OCI-LY1 (cell line): ENCODE measurements around the gene ZBTB20.

ENCODE experiments used
- H2AFZ ChIP-seq: fragments of 200-600 bp; sonication (generic), shearing (Covaris generic); 2 replicates; pipeline ENCODE4 v1.6.0; 2014; ENCODE audit warnings: antibody characterized with exemption, mild to moderate bottlenecking, low read length
- H3F3A ChIP-seq: fragments of 200-600 bp; sonication (generic), shearing (Covaris generic); 2 replicates; pipeline ENCODE4 v1.6.0; 2014; ENCODE audit warnings: mild to moderate bottlenecking, antibody characterized with exemption, low read length, moderate library complexity; ENCODE audit not compliant: insufficient read depth
- H3K27ac ChIP-seq: fragments of 200-600 bp; sonication (generic); 2 replicates; pipeline ENCODE4 v1.5.1; 2014; ENCODE audit warnings: low read length, mixed run types, mild to moderate bottlenecking, low read depth; ENCODE audit not compliant: poor library complexity, severe bottlenecking
- H3K27me3 ChIP-seq: fragments of 200-600 bp; sonication (generic); 2 replicates; pipeline ENCODE4 v1.6.0; 2014; ENCODE audit warnings: antibody characterized with exemption, mild to moderate bottlenecking, low read length, moderate library complexity; ENCODE audit not compliant: insufficient read depth
- H3K36me3 ChIP-seq: fragments of 200-600 bp; sonication (generic); 2 replicates; pipeline ENCODE4 v1.6.1; 2014; ENCODE audit warnings: mild to moderate bottlenecking, antibody characterized with exemption, low read length, moderate library complexity, mixed read lengths; ENCODE audit not compliant: insufficient read depth
- H3K4me1 ChIP-seq: fragments of 200-600 bp; sonication (generic); 2 replicates; pipeline ENCODE4 v1.5.1; 2014; ENCODE audit warnings: mild to moderate bottlenecking, low read length, moderate library complexity; ENCODE audit not compliant: insufficient read depth, severe bottlenecking
- H3K4me2 ChIP-seq: fragments of 200-600 bp; sonication (generic), shearing (Covaris generic); 2 replicates; pipeline ENCODE4 v1.6.1; 2014; ENCODE audit warnings: low read length
- H3K4me3 ChIP-seq: fragments of 200-600 bp; sonication (generic); 2 replicates; pipeline ENCODE4 v1.5.1; 2014; ENCODE audit warnings: low read length, low read depth, mild to moderate bottlenecking, mixed read lengths; ENCODE audit not compliant: poor library complexity, severe bottlenecking
- H3K79me2 ChIP-seq: fragments of 200-600 bp; shearing (Covaris generic); 2 replicates; pipeline ENCODE4 v1.6.1; 2016; ENCODE audit warnings: mixed run types, low read length, mixed read lengths; ENCODE audit not compliant: insufficient read depth
- H3K9ac ChIP-seq: fragments of 200-600 bp; sonication (generic), shearing (Covaris generic); 2 replicates; pipeline ENCODE4 v1.6.1; 2014; ENCODE audit warnings: mild to moderate bottlenecking, low read length, mixed read lengths
- H3K9me2 ChIP-seq: fragments of 200-600 bp; sonication (generic), shearing (Covaris generic); 2 replicates; pipeline ENCODE4 v1.6.1; 2014; ENCODE audit warnings: low read depth, mild to moderate bottlenecking, low read length, mixed read lengths
- H3K9me3 ChIP-seq: fragments of 200-600 bp; shearing (Covaris generic); 2 replicates; pipeline ENCODE4 v1.6.1; 2014; ENCODE audit warnings: low read length, mixed read lengths
- H4K20me1 ChIP-seq: fragments of 200-600 bp; sonication (generic), shearing (Covaris generic); 2 replicates; pipeline ENCODE4 v1.6.0; 2016; ENCODE audit warnings: mild to moderate bottlenecking, low read length; ENCODE audit not compliant: insufficient read depth
- CTCF ChIP-seq: fragments of 200-600 bp; sonication (generic), shearing (Covaris generic); IDR thresholded peaks from 2 replicates; pipeline ENCODE4 v1.5.1; 2017; ENCODE audit warnings: mild to moderate bottlenecking, antibody characterized with exemption, low read length, moderate library complexity, mixed read lengths
- EZH2 ChIP-seq: fragments of 200-600 bp; sonication (generic), shearing (Covaris generic); IDR thresholded peaks from 2 replicates; pipeline ENCODE4 v1.8.0; 2017; ENCODE audit warnings: borderline replicate concordance, mixed run types, mild to moderate bottlenecking, antibody characterized with exemption, low read length, moderate library complexity, mixed read lengths

Gene ZBTB20

GRCh38 chr3:114411811-114412803 lies 735.0 kb downstream of the ZBTB20 start:
- Histone ChIP-seq H3K79me2 (no peaks in the 10 kb centered on the region), H3K4me2 (no peak overlapping the region), H3K27me3 (no peaks in the 10 kb centered on the region), H3K27ac (no peak overlapping the region), H3K9me2 (no peaks in the 10 kb centered on the region), H4K20me1 (no peaks in the 10 kb centered on the region), H3K9ac (no peak overlapping the region), H3K4me3 (no peak overlapping the region), H3K4me1 (no peaks in the 10 kb centered on the region), H3F3A (no peaks in the 10 kb centered on the region), H2AFZ (no peak overlapping the region), H3K9me3 (no peaks in the 10 kb centered on the region), H3K36me3 (no peaks in the 10 kb centered on the region)
- TF ChIP-seq CTCF: no peak
- TF ChIP-seq EZH2: no peak

DNA sequence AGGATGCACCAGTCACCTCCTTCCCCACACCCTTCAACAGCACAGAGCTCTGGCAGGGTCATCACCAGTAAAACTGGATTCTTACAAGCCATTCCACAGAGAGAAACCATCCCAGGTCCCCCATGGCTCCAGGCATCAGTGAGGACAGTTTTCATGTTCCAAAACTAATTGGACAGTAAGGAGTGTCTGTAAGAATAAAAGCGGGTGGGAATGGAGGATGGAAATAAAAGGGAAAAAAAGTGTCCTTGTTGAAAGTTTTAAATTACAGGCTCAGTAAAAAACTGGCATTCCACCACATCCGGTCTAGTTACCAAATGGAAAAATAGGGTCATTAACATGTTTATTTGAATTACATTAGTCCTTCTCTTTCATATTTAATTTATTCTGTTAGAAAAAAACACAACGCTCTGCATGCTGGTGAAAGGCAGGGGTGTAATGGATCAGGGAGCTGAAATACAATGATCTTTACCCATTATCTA lies 735.9 kb downstream of the ZBTB20 start:
- Histone ChIP-seq H3F3A (no peaks in the 10 kb centered on the region), H3K79me2 (no peaks in the 10 kb centered on the region), H3K9ac (no peak overlapping the region), H3K4me2 (no peak overlapping the region), H2AFZ (no peak overlapping the region), H3K9me3 (no peaks in the 10 kb centered on the region), H3K9me2 (no peaks in the 10 kb centered on the region), H3K4me3 (no peak overlapping the region), H3K27ac (no peak overlapping the region), H3K36me3 (no peaks in the 10 kb centered on the region), H3K27me3 (no peaks in the 10 kb centered on the region), H4K20me1 (no peaks in the 10 kb centered on the region), H3K4me1 (no peaks in the 10 kb centered on the region)
- TF ChIP-seq EZH2 (no peak), CTCF (no peak)

DNA sequence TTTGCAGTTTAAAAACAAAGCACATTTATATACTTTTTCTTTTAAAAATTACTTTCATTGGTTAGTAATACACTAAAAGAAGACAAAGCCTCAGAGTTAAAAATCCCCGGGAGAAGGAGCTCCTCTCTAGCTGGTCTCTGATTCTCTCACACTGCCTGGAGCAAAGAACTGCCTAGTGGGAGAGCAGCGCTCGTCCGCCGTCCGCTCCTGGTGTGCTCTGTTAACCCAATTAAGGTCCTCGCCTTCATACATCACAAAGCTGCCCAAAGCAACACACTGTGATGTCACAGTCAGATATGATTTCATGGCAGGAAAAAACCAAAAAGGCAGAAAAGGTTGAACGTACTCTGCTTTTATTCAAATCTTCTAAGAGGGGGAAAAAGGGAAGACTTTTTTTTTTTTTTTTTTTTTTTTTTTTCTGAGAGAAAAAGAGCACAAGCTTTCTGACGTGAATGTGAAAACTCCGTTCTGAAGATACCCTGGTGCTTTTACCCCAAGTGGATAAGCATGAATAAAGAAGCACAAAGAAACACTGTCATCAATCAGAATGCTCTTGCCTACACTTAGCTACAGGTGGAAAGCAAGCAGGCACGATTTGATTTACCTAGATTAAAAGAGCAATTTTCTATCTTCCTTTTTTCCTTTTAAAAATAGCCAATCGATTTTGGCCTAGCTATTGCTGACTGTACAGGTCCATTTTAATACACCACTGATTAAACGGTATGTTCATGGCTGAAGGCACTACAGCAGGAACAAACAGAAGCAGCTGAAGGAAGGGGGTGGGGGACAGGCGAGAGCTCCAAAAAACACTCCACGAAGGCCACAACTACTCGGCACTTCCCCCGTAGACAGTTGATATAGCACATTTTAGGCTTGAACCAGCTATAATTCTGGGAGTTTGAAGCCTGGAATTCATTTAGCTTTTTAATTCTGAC lies 738.1 kb downstream of the ZBTB20 start:
- H2AFZ ChIP-seq: no peak overlapping the region
- TF ChIP-seq EZH2 (no peak), CTCF (no peak)

More for the DNA sequence above, 738.1 kb downstream of the ZBTB20 start:
- H3K36me3 ChIP-seq: no peaks in the 10 kb centered on the region
- H3K4me1 ChIP-seq: no peaks in the 10 kb centered on the region
- no peaks in the 10 kb centered on the region for H3F3A ChIP-seq
- no peaks in the 10 kb centered on the region for H3K9me2 ChIP-seq
- no peak overlapping the region for H3K27ac ChIP-seq
- no peaks in the 10 kb centered on the region for H3K79me2 ChIP-seq
- H3K9ac ChIP-seq: no peak overlapping the region
- no peak overlapping the region for H3K4me3 ChIP-seq
- no peak overlapping the region for H3K4me2 ChIP-seq
- H3K9me3 ChIP-seq: no peaks in the 10 kb centered on the region
- H3K27me3 ChIP-seq: no peaks in the 10 kb centered on the region
- H4K20me1 ChIP-seq: no peaks in the 10 kb centered on the region
